Liver (tissue), 9 donors: Measurements from ENCODE around the gene NMS. TPM values are rescaled to one million over a fixed set of nuclear protein-coding genes. Genes with fewer than 3 reads are reported as not detected.
"Not testable (repeated sequence)": the region's sequence is repeated elsewhere in the genome, so short reads cannot be mapped to it uniquely, and the experiment has no call there.

Experiments
- DNase-seq: peaks from one replicate; pipeline ENCODE4 v3.0.0-alpha.2; 2017; ENCODE audit warnings: low spot score
- H3K27ac ChIP-seq, 2 donors: one replicate each; pipeline ENCODE4 v1.7.0; 2013; ENCODE audit warnings: inconsistent platforms in 2 of 2, low read length in 2 of 2, control low read depth in 1 of 2, low read depth in 1 of 2, mild to moderate bottlenecking in 1 of 2
- H3K27me3 ChIP-seq, 4 donors: one replicate each; pipeline versions ENCODE4 v1.6.1 to v1.7.0; 2013; ENCODE audit warnings: low read length in 3 of 4, inconsistent platforms in 1 of 4, mild to moderate bottlenecking in 1 of 4, moderate library complexity in 1 of 4; ENCODE audit not compliant: control insufficient read depth in 4 of 4, insufficient read depth in 4 of 4
- H3K36me3 ChIP-seq, 4 donors: one replicate each; pipeline versions ENCODE4 v1.6.1 to v1.7.0; 2013; ENCODE audit warnings: low read length in 3 of 4, mild to moderate bottlenecking in 3 of 4, low read depth in 1 of 4, moderate library complexity in 1 of 4; ENCODE audit not compliant: control insufficient read depth in 4 of 4, insufficient read depth in 3 of 4
- H3K4me1 ChIP-seq, 4 donors: one replicate each; pipeline versions ENCODE4 v1.6.1 to v1.7.0; 2013; ENCODE audit warnings: low read length in 3 of 4, mild to moderate bottlenecking in 3 of 4, moderate library complexity in 1 of 4; ENCODE audit not compliant: control insufficient read depth in 4 of 4, insufficient read depth in 4 of 4
- H3K4me3 ChIP-seq, 3 donors: one replicate each; pipeline versions ENCODE4 v1.6.1 to v1.7.0; 2013; ENCODE audit warnings: low read length in 3 of 3, control low read depth in 1 of 3, low read depth in 1 of 3, mild to moderate bottlenecking in 1 of 3
- H3K9ac ChIP-seq, 2 donors: one replicate each; pipeline ENCODE4 v1.7.0; 2013; ENCODE audit warnings: low read length in 2 of 2, mild to moderate bottlenecking in 2 of 2, moderate library complexity in 2 of 2, control low read depth in 1 of 2, low read depth in 1 of 2
- H3K9me3 ChIP-seq, 4 donors: one replicate each; pipeline versions ENCODE4 v1.6.1 to v1.7.0; 2013; ENCODE audit warnings: low read length in 3 of 4; ENCODE audit not compliant: control insufficient read depth in 4 of 4
- FOXA1 ChIP-seq: IDR thresholded peaks from 2 replicates; pipeline ENCODE4 v1.6.1; 2016; ENCODE audit warnings: antibody characterized with exemption
- FOXA2 ChIP-seq: IDR thresholded peaks from 2 replicates; pipeline ENCODE4 v1.6.1; 2016; ENCODE audit warnings: antibody characterized with exemption
- GABPA ChIP-seq, 2 donors: IDR thresholded peaks in 1 of 2; conservative IDR thresholded peaks in 1 of 2; 2 replicates each; pipeline ENCODE4 v1.6.1; 2016; ENCODE audit warnings: antibody characterized with exemption in 2 of 2, mild to moderate bottlenecking in 1 of 2, moderate library complexity in 1 of 2
- HNF4A ChIP-seq, 2 donors: conservative IDR thresholded peaks; 2 replicates each; pipeline ENCODE4 v1.6.1; 2016; ENCODE audit warnings: antibody characterized with exemption in 2 of 2, mild to moderate bottlenecking in 2 of 2
- NR2F2 ChIP-seq: IDR thresholded peaks from 2 replicates; pipeline ENCODE4 v1.6.1; 2016; ENCODE audit warnings: antibody characterized with exemption
- RAD21 ChIP-seq, 2 donors: IDR thresholded peaks; 2 replicates each; pipeline ENCODE4 v1.6.1; 2016; ENCODE audit warnings: antibody characterized with exemption in 2 of 2, mild to moderate bottlenecking in 2 of 2
- RXRA ChIP-seq, 2 donors: IDR thresholded peaks; 2 replicates each; pipeline ENCODE4 v1.6.1; 2017 to 2018; ENCODE audit warnings: antibody characterized with exemption in 2 of 2, mild to moderate bottlenecking in 1 of 2
- SP1 ChIP-seq: IDR thresholded peaks from 2 replicates; pipeline ENCODE4 v1.6.1; 2018; ENCODE audit warnings: antibody characterized with exemption, mild to moderate bottlenecking
- TAF1 ChIP-seq: conservative IDR thresholded peaks from 2 replicates; pipeline ENCODE4 v1.6.1; 2016; ENCODE audit warnings: antibody characterized with exemption, mild to moderate bottlenecking
- YY1 ChIP-seq: IDR thresholded peaks from 2 replicates; pipeline ENCODE4 v1.6.1; 2016; ENCODE audit warnings: antibody characterized with exemption, mild to moderate bottlenecking
- WGBS: extraction: QIAGEN DNeasy Blood & Tissue Kit; methylation state at CpG from one replicate; pipeline ENCODE4 v1.1.7; 2013; 5-methylcytosine and 5-hydroxymethylcytosine counted together
- polyA plus RNA-seq, 2 donors: library from polyadenylated mRNA; stranded (reverse) in 1 of 2; unstranded in 1 of 2; fragments of 200-250 nt in 1 of 2; fragments of >200 nt in 1 of 2; fragmentation: Nextera tagmentation in 1 of 2; extraction: Ambion mirVana in 1 of 2; gene quantifications; one replicate each; pipeline versions ENCODE4 v1.2.1 to v1.2.3, GENCODE V29; 2013 to 2015
- total RNA-seq, 2 donors: library from RNA; depleted of rRNA; stranded (reverse); fragments of >200 nt; gene quantifications; one replicate each; pipeline ENCODE4 v1.2.3, GENCODE V29; 2014
- TF ChIP-seq, protein P1 (sequence below): IDR thresholded peaks from 2 replicates; pipeline ENCODE4 v1.6.1; 2016; ENCODE audit warnings: antibody characterized with exemption
- TF ChIP-seq, protein P2 (sequence below): IDR thresholded peaks from 2 replicates; pipeline ENCODE4 v1.6.1; 2016; ENCODE audit warnings: antibody characterized with exemption
- TF ChIP-seq, protein P3 (sequence below): IDR thresholded peaks from 2 replicates; pipeline ENCODE4 v1.6.1; 2016; ENCODE audit warnings: antibody characterized with exemption, mild to moderate bottlenecking
- donor health status: healthy.
- donor health status: healthy.
- donor health status: healthy.
- donor health status: healthy.
- donor health status: healthy.

NMS gene
- total and polyA plus RNA-seq, 4 donors: not detected

DNA sequence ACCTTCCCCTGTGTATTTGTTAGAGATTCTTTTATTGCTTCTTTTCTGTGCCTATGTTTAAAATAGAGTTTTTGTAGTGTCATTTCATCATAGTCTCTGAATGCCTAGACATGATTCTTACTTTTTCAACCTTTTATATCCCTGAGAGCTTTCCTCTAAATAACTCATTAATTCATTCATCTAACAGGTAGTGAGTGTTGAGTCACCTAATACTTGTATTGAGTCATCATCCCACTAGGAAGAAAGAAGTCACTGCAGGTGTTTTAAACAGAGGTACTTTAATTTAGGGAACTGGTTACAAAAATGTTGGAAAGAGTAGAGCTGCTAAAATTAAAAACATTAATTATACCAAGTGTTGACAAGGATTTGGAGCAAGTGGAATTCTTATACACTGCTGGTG, 18.5 kb upstream of the NMS start:
- Histone ChIP-seq H3K4me1 (no peaks in the 10 kb centered on the region), H3K9me3 (no peaks in the 10 kb centered on the region), H3K9ac (no peak overlapping the region), H3K27ac (no peak overlapping the region), H3K27me3 (peaks cover 0 to 8% (median 0%) of the 10 kb centered on the region in 4 donors), H3K36me3 (no peaks in the 10 kb centered on the region), H3K4me3 (no peak overlapping the region)
- TF ChIP-seq GABPA (IDR thresholded peaks at IDR 0.05 in 1 of 2, conservative IDR thresholded peaks at IDR 0.05 in 1 of 2) (no peak), SP1 (no peak), TAF1 (no peak), RXRA (IDR thresholded peaks at IDR 0.05) (no peak), NR2F2 (no peak), FOXA1 (no peak), RAD21 (IDR thresholded peaks at IDR 0.05) (no peak), HNF4A (conservative IDR thresholded peaks at IDR 0.05) (no peak), FOXA2 (no peak), YY1 (no peak)
- TF ChIP-seq, protein P1, sequence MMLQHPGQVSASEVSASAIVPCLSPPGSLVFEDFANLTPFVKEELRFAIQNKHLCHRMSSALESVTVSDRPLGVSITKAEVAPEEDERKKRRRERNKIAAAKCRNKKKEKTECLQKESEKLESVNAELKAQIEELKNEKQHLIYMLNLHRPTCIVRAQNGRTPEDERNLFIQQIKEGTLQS: no peak
- TF ChIP-seq, protein P2, sequence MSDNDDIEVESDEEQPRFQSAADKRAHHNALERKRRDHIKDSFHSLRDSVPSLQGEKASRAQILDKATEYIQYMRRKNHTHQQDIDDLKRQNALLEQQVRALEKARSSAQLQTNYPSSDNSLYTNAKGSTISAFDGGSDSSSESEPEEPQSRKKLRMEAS: no peak
- no peak for DNase-seq

DNA sequence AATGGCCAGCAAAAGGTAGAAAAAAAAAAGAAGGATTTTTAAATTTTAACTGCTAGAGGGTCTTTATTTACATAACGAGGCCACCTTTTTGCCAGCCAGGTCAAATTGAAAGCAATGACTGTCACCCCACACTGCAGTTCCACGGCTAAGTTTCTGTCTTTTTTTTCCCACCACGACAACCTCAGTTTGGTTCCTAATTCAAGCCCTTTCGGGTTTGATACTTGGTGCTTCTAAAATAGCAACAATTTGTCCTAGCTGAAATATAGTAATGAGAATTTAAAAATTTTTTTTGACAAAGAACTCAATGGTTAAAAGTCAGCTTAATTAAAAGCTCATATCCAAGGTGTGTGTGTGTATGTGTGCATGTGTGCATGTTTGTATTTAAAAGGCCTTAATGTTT, 16.4 kb upstream of the NMS start:
- peaks cover 0 to 1% (median 0%) of the 10 kb centered on the region in 4 donors for H3K9me3 ChIP-seq
- TF ChIP-seq, protein P3, sequence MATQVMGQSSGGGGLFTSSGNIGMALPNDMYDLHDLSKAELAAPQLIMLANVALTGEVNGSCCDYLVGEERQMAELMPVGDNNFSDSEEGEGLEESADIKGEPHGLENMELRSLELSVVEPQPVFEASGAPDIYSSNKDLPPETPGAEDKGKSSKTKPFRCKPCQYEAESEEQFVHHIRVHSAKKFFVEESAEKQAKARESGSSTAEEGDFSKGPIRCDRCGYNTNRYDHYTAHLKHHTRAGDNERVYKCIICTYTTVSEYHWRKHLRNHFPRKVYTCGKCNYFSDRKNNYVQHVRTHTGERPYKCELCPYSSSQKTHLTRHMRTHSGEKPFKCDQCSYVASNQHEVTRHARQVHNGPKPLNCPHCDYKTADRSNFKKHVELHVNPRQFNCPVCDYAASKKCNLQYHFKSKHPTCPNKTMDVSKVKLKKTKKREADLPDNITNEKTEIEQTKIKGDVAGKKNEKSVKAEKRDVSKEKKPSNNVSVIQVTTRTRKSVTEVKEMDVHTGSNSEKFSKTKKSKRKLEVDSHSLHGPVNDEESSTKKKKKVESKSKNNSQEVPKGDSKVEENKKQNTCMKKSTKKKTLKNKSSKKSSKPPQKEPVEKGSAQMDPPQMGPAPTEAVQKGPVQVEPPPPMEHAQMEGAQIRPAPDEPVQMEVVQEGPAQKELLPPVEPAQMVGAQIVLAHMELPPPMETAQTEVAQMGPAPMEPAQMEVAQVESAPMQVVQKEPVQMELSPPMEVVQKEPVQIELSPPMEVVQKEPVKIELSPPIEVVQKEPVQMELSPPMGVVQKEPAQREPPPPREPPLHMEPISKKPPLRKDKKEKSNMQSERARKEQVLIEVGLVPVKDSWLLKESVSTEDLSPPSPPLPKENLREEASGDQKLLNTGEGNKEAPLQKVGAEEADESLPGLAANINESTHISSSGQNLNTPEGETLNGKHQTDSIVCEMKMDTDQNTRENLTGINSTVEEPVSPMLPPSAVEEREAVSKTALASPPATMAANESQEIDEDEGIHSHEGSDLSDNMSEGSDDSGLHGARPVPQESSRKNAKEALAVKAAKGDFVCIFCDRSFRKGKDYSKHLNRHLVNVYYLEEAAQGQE: no peak
- no peak for TF ChIP-seq RXRA (IDR thresholded peaks at IDR 0.05)

DNA sequence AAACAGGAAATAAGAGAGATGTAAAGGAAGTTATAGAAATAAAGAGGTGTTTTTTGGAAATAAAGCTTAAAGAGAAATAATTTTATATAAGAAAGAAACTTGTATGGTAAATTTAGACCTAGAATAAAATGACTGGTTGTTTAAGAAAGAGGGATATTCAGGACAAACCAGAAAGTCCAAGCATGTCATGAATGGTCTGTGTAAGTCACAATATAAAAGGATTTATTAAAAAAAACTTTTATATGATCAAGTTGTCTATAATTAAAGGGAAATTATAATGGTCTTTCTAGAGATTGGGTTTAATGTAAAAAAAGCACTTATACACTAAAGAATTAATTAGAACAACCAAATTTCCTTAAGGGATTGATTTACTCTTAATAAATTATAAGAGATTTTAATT, 13.9 kb upstream of the NMS start:
- not testable (repeated sequence) for H3K9ac ChIP-seq, DNase-seq, H3K36me3 ChIP-seq, H3K4me1 ChIP-seq, H3K9me3 ChIP-seq, H3K27ac ChIP-seq, H3K27me3 ChIP-seq, H3K4me3 ChIP-seq

More for the DNA sequence above, 16.4 kb upstream of the NMS start:
- no peaks in the 10 kb centered on the region for H3K4me1 ChIP-seq
- H3K4me3 ChIP-seq: no peak overlapping the region
- peaks cover 0 to 8% (median 0%) of the 10 kb centered on the region in 4 donors for H3K27me3 ChIP-seq
- H3K27ac ChIP-seq: no peak overlapping the region
- no peak for DNase-seq
- H3K9ac ChIP-seq: no peak overlapping the region
- WGBS: 63% methylated on average over 4 of the region's 4 CpGs
- H3K36me3 ChIP-seq: no peaks in the 10 kb centered on the region
